ENCODE results near the gene GALNTL6. TPM values are rescaled to one million over a fixed set of nuclear protein-coding genes. Genes with fewer than 3 reads are reported as not detected.
"Not testable (repeated sequence)": the region's sequence is repeated elsewhere in the genome, so short reads cannot be mapped to it uniquely, and the experiment has no call there.

GALNTL6 gene
- polyA plus RNA-seq, 3 donors: 0.79 to 1.5 (median 1.0) TPM

- DNase-seq (ENCODE audit: extremely low read depth in 1 of 11, low read depth in 9 of 11, low spot score in 4 of 11): no peak
Observed at GRCh38 chr4:172850838-172851237, 1037.6 kb downstream of the GALNTL6 start.

DNA sequence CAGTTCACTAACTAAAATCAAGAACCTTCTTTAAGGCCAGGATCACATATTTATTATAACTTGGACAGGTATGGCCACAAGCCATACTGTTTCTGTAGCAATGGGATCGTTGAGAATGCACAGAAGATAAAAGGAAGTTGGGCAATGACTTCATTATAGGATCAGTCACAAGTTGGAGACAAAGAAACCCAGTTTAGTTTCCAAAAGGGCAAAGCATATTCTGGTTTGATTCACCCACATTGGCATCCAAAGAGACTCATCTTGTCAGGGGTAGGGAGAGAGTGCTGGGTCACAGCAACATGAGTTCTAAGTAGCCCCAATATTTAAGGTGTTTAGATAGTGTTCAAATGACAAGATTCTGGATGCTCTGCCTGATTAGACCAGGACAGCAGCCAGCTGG is 1038.3 kb downstream of the GALNTL6 start:
- DNase-seq (ENCODE audit: extremely low read depth in 1 of 11, low read depth in 9 of 11, low spot score in 4 of 11): no peak

DNA sequence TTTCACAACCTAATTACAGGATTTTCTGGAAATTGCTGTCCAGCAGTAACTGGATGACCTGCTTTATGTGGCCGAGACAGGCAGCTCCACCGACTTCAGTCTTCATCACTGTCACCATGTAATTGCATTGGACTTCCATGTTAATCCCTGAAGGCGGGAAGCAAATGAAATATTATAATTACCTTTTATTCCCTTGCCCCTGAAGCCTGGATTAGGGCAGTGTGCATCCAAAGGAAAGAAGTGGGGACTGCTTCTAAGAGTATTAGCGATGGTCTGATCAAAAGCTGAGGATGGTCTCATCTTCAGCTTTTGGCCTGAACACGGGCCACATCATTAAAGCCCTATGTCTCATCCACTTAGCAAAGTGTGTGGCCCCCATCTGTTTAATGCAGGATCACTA is 1043.8 kb downstream of the GALNTL6 start:
- no peak for DNase-seq (ENCODE audit: extremely low read depth in 1 of 11, low read depth in 9 of 11, low spot score in 4 of 11)

DNA sequence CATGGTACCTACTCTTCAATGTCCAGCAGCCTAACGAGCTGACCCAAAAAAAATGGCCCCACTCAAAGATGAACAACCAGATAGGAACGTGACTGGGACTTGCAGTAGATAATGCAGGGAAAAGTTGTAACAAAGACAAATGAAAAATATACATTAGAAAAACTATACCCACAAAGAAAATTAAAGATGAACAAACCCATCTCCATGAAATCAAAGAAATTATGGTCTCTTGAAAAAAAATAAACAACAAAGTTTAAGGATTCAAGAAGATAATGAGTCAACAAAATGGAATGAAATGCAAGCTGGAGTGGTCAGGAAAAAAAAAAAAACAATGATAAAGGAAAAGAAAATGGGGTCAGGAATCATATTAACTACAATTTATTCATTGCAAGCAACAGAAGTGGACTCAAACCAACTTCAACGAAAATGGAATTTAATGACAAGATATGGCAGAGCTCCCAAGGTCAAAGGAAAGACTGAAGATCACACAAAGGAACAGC is 1045.6 kb downstream of the GALNTL6 start:
- no peak for DNase-seq (ENCODE audit: extremely low read depth in 1 of 11, low read depth in 9 of 11, low spot score in 4 of 11)

DNA sequence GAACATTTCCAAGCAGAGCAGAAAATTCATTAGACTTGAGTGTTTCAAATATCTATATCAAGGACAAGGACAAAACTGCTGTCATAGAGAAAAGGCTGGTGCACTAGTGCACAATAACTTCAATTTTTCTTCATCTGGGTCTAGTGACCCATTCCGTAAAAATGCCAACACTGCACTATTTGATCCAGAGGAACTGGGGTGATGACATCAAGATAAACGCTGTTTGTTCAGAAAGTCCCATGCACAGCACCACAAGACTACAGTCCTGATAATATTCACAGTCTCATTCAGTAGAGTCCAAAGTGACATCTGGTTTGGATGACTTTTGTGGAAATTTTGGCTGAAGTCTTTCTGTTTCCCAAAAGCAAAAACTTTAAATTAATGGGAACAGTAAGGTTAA is 1051.9 kb downstream of the GALNTL6 start:
- no peak for DNase-seq (ENCODE audit: extremely low read depth in 1 of 11, low read depth in 9 of 11, low spot score in 4 of 11)

GRCh38 chr4:172865531-172866127 is 1052.4 kb downstream of the GALNTL6 start:
- no peak for DNase-seq (ENCODE audit: extremely low read depth in 1 of 11, low read depth in 9 of 11, low spot score in 4 of 11)

DNA sequence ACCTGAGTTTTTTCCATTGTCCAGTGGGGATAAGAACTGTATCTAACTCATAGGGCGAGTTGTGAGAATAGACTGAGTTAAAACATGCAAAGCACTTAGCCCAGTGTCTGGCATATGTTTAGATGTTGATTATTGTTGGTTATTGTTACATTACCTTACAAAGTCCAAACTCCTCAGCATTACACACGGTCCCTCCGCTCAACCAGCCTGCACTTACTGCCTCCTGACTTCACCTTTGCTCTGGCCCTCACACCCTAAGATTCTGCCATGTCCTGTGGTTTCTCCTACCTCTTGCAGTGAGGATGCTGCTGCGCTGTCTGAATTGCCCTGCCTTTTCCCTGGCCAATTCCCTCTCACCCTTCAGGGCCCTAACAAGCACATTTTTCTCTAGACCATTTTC is 1053.2 kb downstream of the GALNTL6 start:
- no peak for DNase-seq (ENCODE audit: extremely low read depth in 1 of 11, low read depth in 9 of 11, low spot score in 4 of 11)

DNA sequence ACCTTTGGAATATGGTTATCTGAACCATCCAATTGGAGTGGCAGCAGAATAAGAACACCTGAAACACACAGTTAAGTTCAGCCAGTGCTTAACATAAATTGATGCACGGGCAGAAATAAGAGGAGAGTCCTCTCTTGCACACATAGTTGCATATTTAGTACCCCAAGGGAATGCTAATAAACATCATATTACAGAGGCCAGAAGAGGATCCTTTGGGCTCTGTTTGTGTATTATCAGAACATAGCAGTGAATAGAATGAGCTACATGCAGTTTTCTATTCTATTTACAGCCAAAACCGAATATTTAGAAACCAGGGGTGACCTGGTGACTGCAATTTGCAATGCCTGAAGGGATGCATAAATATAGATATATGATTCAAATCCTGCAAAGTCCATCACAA is 1054.6 kb downstream of the GALNTL6 start:
- DNase-seq (ENCODE audit: extremely low read depth in 1 of 11, low read depth in 9 of 11, low spot score in 4 of 11): no peak

DNA sequence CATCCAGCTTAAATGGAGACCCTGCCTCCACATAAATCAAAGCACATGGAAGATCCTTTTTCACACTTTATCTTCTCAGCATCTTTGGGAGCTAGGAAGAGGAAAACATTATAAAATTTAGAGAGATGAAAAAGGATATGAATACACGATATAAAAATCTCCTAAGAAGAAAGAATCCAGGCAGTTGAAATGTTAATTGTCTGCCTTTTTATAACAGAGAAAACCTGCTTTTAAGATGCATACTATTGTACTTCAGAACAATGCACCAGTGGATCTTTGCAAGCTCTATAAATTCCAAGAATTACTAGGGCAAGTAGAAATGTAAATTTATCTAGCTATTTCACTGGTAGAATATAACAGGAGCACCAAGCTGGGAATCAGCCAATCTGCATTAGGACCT is 1055.1 kb downstream of the GALNTL6 start:
- DNase-seq (ENCODE audit: extremely low read depth in 1 of 11, low read depth in 9 of 11, low spot score in 4 of 11): no peak

DNA sequence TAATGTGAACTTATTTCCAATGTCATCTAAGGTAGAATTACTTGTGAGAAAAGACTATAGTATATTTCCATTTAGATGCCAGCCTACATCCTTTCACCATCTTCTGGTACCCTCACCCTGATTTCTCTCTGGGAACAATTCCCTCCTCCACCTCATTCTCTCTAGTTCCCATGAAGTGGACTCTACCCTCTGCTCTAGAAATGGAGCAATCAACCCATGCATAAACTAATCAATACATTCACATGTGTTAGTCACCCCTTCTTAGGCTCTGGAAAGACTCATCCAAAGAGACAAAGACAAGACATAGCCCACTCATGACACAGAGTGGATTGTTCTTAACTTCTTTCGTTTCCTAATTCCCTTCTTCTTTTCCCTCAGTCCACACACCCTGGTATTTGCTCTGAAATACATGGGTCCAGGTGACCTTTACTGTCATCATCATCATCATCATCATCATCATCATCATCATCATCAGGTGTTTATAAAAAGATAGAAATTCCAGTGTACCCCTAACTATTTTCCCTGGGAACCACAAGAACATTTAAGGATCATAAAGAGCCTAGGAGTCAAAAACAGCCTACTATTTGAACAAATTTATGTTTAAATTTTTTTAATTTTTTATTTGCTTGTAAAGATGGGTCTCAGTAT is 1056.5 kb downstream of the GALNTL6 start:
- DNase-seq (ENCODE audit: extremely low read depth in 1 of 11, low read depth in 9 of 11, low spot score in 4 of 11): no peak

DNA sequence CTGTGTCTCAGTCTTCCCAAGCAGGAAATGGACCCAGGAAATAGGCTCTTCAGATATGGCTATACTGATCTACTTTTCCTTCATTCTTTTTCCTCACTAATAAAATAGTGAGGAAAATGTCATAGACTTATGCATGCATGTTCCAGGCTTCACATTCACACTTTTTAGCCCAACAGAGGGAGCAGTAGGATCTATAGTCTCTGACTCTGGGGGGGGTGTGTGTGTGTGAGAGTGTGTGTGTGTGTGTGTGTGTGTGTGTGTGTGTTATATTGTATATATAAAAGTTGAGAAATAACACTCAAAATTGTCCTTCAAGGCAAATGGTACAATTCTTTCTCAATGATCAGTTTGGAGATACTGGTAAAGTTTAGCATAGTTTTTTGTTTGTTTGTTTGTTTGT is 1058.2 kb downstream of the GALNTL6 start:
- DNase-seq (ENCODE audit: extremely low read depth in 1 of 11, low read depth in 9 of 11, low spot score in 4 of 11): no peak

DNA sequence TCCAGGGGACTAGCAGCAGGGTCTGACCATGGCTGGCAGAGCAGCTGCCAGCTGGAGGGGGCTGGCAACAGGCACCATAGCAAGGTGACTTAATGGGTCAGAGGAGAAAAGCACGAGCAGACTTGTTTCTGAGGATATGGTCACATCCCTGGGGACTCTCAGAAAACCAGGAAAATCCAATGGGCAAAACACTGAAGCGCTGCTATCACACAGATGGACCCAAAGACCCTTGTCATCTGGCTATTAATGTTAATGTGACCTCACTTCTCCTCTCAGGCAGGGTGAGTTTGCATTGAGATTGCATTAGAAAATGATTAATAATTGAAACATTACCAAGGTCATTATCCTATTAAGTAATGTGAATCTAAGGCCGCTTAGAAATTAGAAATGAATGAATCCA is 1061.7 kb downstream of the GALNTL6 start:
- DNase-seq (ENCODE audit: extremely low read depth in 1 of 11, low read depth in 9 of 11, low spot score in 4 of 11): no peak

DNA sequence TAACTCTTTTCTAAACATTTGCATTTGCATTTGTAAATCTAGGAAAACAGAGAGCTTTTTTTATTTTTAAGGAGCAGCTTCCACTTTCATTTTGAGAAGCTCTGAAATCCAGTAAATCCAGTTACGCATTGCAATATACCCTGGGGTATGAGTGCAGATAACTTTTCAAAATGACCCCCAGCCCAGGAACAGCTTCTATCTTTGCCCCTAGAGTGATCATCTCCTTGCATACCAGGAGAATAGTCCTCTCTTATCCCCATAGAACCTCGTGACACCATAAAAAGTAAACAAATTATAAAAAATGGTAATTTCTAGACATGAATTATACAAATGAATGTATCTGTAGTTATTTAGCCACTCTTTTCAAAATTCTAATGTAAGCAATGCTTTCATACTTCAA is 1063.2 kb downstream of the GALNTL6 start:
- no peak for DNase-seq (ENCODE audit: extremely low read depth in 1 of 11, low read depth in 9 of 11, low spot score in 4 of 11)

- no peak for DNase-seq (ENCODE audit: extremely low read depth in 1 of 11, low read depth in 9 of 11, low spot score in 4 of 11)
Observed at GRCh38 chr4:172881645-172882044, 1068.4 kb downstream of the GALNTL6 start.

DNA sequence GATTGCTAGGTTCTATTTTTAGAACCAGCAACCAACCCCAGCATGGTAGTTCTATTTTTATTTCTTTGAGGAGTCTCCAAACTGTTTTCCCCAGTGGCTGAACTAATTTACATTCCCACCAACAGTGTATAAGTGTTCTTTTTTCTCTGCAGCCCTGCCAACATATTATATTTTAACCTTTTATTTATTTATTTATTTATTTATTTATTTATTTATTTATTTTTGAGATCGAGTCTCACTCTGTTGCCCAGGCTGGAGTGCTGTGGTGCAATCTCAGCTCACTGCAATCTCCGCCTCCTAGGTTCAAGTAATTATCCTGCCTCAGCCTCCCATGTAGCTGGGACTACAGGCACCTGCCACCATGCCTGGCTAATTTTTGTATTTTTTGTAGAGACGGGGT is 1074.2 kb downstream of the GALNTL6 start:
- not testable (repeated sequence) for DNase-seq (ENCODE audit: extremely low read depth in 1 of 11, low read depth in 9 of 11, low spot score in 4 of 11)

GRCh38 chr4:172887959-172888358 is 1074.8 kb downstream of the GALNTL6 start:
- no peak for DNase-seq (ENCODE audit: extremely low read depth in 1 of 11, low read depth in 9 of 11, low spot score in 4 of 11)

DNA sequence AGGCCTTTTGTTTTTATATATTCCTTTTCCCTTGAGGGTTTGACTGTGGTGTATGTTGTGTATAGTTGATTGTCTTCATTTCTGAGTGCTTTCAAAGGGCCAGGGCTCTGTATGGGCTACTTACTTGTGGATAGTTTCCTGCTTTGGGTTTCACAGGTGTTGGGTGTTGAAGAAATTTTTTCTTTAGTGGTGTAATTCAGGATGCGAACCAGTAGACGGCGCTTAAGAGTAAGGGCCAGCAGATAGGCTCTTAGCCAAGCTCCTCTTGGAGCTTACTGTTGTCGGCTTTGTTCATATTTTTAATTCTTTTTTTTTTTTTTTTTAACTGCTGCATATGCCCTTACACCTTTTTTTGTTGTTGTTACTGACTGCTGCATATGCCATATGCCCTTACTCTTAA is 1079.1 kb downstream of the GALNTL6 start:
- no peak for DNase-seq (ENCODE audit: extremely low read depth in 1 of 11, low read depth in 9 of 11, low spot score in 4 of 11)

GRCh38 chr4:172895699-172896098 is 1082.5 kb downstream of the GALNTL6 start:
- no peak for DNase-seq (ENCODE audit: extremely low read depth in 1 of 11, low read depth in 9 of 11, low spot score in 4 of 11)

GRCh38 chr4:172897046-172897445 is 1083.8 kb downstream of the GALNTL6 start:
- DNase-seq (ENCODE audit: extremely low read depth in 1 of 11, low read depth in 9 of 11, low spot score in 4 of 11): no peak

- no peak for DNase-seq (ENCODE audit: extremely low read depth in 1 of 11, low read depth in 9 of 11, low spot score in 4 of 11)
Observed at GRCh38 chr4:172898715-172899114, 1085.5 kb downstream of the GALNTL6 start.

DNA sequence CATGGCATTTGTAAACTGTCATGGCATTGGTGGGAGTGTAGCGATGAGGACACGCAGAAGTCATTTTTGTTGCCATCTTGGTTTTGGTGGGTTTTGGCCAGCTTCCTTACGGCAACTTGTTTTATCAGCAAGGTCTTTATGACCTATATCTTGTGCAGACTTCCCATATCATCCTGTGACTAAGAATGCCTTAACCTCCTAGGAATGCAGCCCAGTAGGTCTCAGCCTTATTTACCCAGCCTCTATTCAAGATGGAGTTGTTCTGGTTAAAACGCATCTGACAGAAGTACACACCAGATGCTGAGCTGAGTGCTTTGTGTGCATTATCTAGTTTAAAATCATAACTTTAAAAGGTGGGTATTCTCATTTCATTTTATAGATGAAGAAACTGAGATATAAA is 1086.7 kb downstream of the GALNTL6 start:
- DNase-seq (ENCODE audit: extremely low read depth in 1 of 11, low read depth in 9 of 11, low spot score in 4 of 11): no peak

Measured in renal cortex interstitium (tissue), 11 donors.